ENCODE data around the gene MAD1L1. TPM values are rescaled to one million over a fixed set of nuclear protein-coding genes. Genes with fewer than 3 reads are reported as not detected.

The MAD1L1 gene
- total RNA-seq, 1 donor from 2014 or later: 57.6 TPM

DNA sequence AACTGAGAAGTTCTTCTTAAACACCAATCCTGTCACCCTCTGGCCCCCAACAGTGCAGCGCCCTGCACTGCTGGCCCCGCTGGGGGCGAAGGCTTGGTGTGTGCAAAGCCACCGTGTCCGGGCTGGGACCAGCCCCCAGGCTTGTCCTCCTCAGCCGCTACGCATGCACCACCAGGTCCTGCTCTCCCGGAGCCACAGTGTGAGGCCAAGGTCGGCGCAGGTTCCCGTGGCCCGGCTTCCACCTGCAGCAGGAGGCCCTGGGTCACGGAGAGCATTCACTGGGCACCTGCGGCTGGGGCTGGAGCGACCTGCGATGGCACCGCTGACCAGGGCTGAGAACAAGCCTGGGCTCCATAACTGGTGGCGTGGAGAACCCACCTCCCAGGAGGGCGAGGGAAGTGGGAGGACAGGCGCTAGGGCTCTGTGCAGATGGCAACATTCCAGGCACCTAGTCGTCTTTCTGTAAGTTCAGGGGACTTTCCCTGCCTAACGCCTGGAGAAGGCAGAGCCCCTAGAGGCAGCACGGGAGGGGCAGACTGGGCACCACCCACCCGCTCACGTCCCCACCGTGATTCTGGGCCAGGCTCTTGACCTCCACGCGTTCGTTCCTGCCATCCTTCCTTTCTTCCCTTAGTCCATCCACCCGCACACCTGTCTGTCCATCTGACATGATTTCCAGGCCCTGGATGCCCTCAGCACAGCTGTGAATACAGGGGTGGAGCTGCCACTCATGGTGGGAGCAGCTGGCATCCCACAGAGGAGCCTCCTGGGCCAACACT is 291.1 kb downstream of the MAD1L1 start:
- peaks cover 6% of the 10 kb centered on the region for H3K9me3 Mint-ChIP-seq (ENCODE audit: unreplicated experiment)
- H3K27me3 Mint-ChIP-seq (ENCODE audit: unreplicated experiment): peaks cover 9% of the 10 kb centered on the region
- peaks cover 7% of the 10 kb centered on the region for H3K4me1 Mint-ChIP-seq (ENCODE audit: low read depth, unreplicated experiment)
- H3K27ac Mint-ChIP-seq (ENCODE audit: unreplicated experiment): no peak overlapping the region
- no peak for DNase-seq
- H3K36me3 Mint-ChIP-seq (ENCODE audit: unreplicated experiment): peaks cover 6% of the 10 kb centered on the region
- TF ChIP-seq, protein P1, sequence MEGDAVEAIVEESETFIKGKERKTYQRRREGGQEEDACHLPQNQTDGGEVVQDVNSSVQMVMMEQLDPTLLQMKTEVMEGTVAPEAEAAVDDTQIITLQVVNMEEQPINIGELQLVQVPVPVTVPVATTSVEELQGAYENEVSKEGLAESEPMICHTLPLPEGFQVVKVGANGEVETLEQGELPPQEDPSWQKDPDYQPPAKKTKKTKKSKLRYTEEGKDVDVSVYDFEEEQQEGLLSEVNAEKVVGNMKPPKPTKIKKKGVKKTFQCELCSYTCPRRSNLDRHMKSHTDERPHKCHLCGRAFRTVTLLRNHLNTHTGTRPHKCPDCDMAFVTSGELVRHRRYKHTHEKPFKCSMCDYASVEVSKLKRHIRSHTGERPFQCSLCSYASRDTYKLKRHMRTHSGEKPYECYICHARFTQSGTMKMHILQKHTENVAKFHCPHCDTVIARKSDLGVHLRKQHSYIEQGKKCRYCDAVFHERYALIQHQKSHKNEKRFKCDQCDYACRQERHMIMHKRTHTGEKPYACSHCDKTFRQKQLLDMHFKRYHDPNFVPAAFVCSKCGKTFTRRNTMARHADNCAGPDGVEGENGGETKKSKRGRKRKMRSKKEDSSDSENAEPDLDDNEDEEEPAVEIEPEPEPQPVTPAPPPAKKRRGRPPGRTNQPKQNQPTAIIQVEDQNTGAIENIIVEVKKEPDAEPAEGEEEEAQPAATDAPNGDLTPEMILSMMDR (IDR thresholded peaks at IDR 0.05; ENCODE audit: partially characterized antibody, unreplicated experiment): no peak
- H3K4me3 Mint-ChIP-seq (ENCODE audit: unreplicated experiment): no peak overlapping the region

DNA sequence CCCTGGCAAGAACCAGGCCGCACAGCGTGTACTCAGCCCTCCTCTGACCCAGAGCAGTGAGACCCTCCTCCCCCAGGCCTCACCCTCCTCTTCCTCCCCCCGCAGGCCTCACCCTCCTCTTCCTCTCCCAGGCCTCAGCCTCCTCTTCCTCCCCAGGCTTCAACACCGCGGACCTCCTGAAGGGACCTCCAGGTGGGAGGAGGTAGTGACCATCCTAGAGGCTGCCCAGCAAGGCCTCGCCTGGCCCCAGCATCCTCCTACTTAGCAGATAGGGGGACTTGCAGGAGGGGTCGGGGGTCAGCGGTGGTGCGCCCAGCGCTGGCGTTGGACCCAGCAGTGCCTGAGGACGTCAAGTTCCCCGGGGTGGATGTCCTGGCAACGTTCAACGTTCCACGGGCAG is 291.9 kb downstream of the MAD1L1 start:
- Mint-ChIP-seq H3K4me1 (ENCODE audit: low read depth, unreplicated experiment) (peaks cover 7% of the 10 kb centered on the region), H3K36me3 (ENCODE audit: unreplicated experiment) (peaks cover 6% of the 10 kb centered on the region), H3K4me3 (ENCODE audit: unreplicated experiment) (no peak overlapping the region), H3K27me3 (ENCODE audit: unreplicated experiment) (peaks cover 11% of the 10 kb centered on the region), H3K27ac (ENCODE audit: unreplicated experiment) (no peak overlapping the region), H3K9me3 (ENCODE audit: unreplicated experiment) (peaks cover 6% of the 10 kb centered on the region)
- TF ChIP-seq, protein P1 (IDR thresholded peaks at IDR 0.05; ENCODE audit: partially characterized antibody, unreplicated experiment): no peak
- no peak for DNase-seq

DNA sequence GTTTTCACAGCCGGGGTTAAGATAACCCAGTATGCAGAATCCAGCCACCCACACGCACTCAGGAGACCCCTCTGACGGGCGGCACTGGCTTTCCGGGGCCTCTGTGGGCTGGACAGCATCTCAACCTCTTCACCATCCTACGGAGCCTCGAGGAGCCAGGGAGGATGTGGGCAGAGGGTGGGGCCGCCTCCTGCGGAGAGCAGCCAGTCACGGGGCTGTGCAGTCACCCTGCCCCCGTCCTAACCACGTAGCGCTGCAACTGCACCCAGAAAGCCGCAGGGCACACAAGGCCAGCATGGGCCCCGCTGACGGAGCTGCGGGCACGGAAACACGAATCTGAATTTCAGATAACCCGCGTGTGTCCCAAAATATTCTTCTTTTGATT is 292.4 kb downstream of the MAD1L1 start:
- peaks cover 11% of the 10 kb centered on the region for H3K27me3 Mint-ChIP-seq (ENCODE audit: unreplicated experiment)
- no peak overlapping the region for H3K4me3 Mint-ChIP-seq (ENCODE audit: unreplicated experiment)
- H3K36me3 Mint-ChIP-seq (ENCODE audit: unreplicated experiment): peaks cover 6% of the 10 kb centered on the region
- peaks cover 7% of the 10 kb centered on the region for H3K4me1 Mint-ChIP-seq (ENCODE audit: low read depth, unreplicated experiment)
- TF ChIP-seq, protein P1 (IDR thresholded peaks at IDR 0.05; ENCODE audit: partially characterized antibody, unreplicated experiment): no peak
- DNase-seq: no peak
- H3K9me3 Mint-ChIP-seq (ENCODE audit: unreplicated experiment): peaks cover 6% of the 10 kb centered on the region
- H3K27ac Mint-ChIP-seq (ENCODE audit: unreplicated experiment): no peak overlapping the region

DNA sequence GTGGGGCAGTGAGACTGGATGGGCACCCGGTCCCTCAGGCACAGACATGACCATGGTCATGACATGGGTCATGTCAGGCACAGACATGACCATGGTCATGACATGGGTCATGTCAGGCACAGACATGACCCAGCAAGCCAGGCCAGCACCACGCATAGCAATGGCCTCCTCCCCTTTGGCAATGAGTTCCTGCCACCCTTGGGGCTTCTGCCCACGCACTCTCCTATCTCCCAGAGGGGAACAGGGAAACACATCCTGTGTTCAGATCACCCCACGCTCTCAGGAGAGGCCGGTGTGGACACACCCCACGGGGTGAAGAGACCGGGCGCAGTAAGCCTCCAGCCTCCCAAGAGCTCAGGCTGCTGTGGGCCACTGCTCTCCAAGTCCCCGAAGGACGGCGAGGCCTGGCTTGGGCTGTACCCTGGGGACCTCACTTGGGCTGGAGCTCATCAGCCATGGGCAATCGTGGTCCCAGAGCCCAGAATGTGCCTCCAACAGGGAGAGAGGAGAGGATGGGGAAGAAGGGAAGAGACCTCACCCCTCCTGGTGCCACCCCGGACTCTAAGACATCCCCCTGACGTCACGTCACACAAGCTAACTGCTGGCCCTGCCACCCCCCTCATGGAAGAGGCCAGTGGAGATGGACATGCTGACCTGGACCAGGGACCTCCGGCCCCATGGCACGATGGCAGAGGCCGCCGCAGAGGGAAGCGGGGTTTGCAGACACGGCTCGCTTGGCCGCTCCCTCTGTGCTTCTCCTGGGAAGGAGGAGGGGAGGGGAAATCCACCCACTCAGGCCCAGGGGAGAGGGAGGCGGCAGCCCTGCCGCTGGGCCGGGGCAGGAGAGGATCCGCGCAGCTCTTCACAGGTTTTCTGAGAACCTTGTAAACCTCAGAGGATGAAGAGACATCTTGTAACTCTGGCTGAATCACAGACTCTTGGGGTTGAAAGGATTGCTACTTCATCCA is 293.0 kb downstream of the MAD1L1 start:
- no peak overlapping the region for H3K27ac Mint-ChIP-seq (ENCODE audit: unreplicated experiment)
- TF ChIP-seq, protein P1 (IDR thresholded peaks at IDR 0.05; ENCODE audit: partially characterized antibody, unreplicated experiment): no peak
- H3K9me3 Mint-ChIP-seq (ENCODE audit: unreplicated experiment): peaks cover 7% of the 10 kb centered on the region
- peaks cover 8% of the 10 kb centered on the region for H3K36me3 Mint-ChIP-seq (ENCODE audit: unreplicated experiment)
- H3K4me1 Mint-ChIP-seq (ENCODE audit: low read depth, unreplicated experiment): peaks cover 7% of the 10 kb centered on the region
- DNase-seq: no peak
- H3K4me3 Mint-ChIP-seq (ENCODE audit: unreplicated experiment): no peak overlapping the region
- H3K27me3 Mint-ChIP-seq (ENCODE audit: unreplicated experiment): peaks cover 9% of the 10 kb centered on the region
